NT2/D1 (cell line): Measurements from ENCODE around the gene TMEM238.

Experiments used
- DNase-seq: peaks from one replicate; pipeline ENCODE4 v3.0.0-alpha.2; 2011; ENCODE audit warnings: low read depth, low spot score
- H3K27me3 ChIP-seq: 2 replicates; pipeline ENCODE4 v1.6.0; 2011; ENCODE audit warnings: mild to moderate bottlenecking; ENCODE audit not compliant: insufficient read length, insufficient read depth
- H3K36me3 ChIP-seq: 2 replicates; pipeline ENCODE4 v1.6.1; 2011; ENCODE audit warnings: mild to moderate bottlenecking, low read length, mixed read lengths; ENCODE audit not compliant: insufficient read depth, insufficient read length
- H3K4me1 ChIP-seq: 2 replicates; pipeline ENCODE4 v1.5.1; 2011; ENCODE audit not compliant: insufficient read depth, insufficient read length
- H3K4me3 ChIP-seq: 2 replicates; pipeline ENCODE4 v1.5.1; 2011; ENCODE audit warnings: low read depth; ENCODE audit not compliant: insufficient read length
- H3K9ac ChIP-seq: 2 replicates; pipeline ENCODE4 v1.6.0; 2011; ENCODE audit warnings: low read depth; ENCODE audit not compliant: insufficient read length
- H3K9me3 ChIP-seq: 2 replicates; pipeline ENCODE4 v1.5.1; 2011; ENCODE audit warnings: mild to moderate bottlenecking, low read length; ENCODE audit not compliant: insufficient read depth
- SUZ12 ChIP-seq: IDR thresholded peaks from 2 replicates; pipeline ENCODE4 v1.6.1; 2011; ENCODE audit not compliant: insufficient read length, insufficient read depth; ENCODE audit errors: extremely low read depth
- YY1 ChIP-seq: IDR thresholded peaks from 2 replicates; pipeline ENCODE4 v1.6.1; 2011; ENCODE audit not compliant: insufficient read length, insufficient read depth
- ZNF274 ChIP-seq: IDR thresholded peaks from 2 replicates; pipeline ENCODE4 v1.6.1; 2011; ENCODE audit warnings: mild to moderate bottlenecking, low read depth, low read length

The TMEM238 gene

DNA sequence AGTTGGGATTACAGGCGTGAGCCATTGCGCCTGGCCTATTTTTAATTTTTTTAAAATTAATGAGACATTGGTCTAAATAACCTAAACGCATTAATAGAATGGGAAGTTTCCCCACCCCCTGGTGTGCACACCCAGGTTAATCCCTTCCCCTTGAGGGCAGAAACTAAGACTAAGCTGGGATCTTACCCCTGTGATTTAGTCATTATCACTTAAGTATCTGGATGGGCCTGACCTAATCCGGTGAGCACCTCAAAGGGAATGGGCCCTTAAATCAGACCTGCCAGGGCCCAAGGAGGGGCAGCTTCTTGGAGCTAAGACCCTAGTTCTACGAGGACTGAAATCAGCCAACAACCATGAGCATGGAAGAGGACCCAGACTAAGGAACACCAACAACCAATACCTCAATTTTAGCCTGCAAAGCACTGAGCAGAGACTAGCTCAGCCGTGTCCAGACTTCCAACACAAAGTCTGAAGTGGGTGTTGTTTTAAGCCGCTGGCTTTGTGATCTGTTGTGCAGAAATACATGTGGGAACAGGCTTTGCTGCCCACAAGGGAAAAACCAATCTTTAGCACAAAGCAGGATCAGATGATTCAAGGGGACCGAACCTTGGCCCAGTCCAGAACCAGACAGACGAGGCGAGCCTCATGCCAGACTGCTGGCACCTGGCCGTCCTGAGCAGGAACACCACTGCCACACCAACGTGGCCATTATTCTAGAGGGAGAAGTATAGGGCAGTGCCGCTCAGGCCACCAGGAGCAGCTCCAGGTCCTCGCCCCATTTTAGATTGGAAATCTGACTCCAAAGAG, 16.4 kb upstream of the TMEM238 start:
- H3K27me3 ChIP-seq, result no peaks in the 10 kb centered on the region
- H3K9me3 ChIP-seq, result no peaks in the 10 kb centered on the region
- TF ChIP-seq YY1, result no peak
- TF ChIP-seq ZNF274, result no peak
- TF ChIP-seq SUZ12, result no peak
- DNase-seq, result no peak
- peak overlapping the region; percentile 21 for H3K9ac ChIP-seq
- peaks cover 43% of the 10 kb centered on the region for H3K36me3 ChIP-seq
- H3K4me3 ChIP-seq, result no peak overlapping the region
- H3K4me1 ChIP-seq, result peaks cover 11% of the 10 kb centered on the region

DNA sequence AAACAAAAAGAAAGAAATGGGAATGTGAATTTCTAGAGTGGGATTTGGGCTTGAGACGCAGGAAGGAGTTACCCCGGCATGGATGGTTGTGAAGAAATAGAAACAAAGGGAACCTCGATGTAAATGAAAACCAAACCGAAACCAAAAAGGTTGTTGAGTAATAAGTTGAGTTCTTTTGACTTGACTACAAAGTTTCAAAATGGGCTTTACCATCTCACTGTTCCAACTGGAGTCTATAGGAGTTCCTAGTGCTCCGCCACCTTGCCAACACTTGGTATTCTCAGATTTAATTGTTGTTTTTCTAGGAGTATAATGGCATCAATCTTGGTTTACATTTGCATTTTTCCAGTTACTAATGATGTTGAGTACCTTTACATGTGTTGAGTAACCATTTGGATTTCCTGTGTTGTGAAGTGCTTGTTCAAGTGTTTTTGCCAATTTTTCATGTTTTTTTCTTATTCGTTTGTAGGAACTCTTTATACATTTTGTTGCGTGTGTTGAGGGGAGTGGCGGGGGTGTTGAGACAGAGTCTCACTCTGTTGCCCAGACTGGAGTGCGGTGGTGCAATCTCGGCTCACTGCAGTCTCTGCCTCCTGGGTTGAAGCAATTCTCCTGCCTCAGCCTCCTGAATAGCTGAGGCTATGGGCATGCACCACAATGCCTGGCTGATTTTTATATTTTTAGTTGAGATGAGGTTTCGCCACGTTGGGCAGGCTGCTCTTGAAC, 14.3 kb upstream of the TMEM238 start:
- Histone ChIP-seq H3K9ac (no peak overlapping the region), H3K4me3 (no peak overlapping the region), H3K9me3 (no peaks in the 10 kb centered on the region), H3K36me3 (peaks cover 28% of the 10 kb centered on the region), H3K27me3 (no peaks in the 10 kb centered on the region), H3K4me1 (peaks cover 11% of the 10 kb centered on the region)
- TF ChIP-seq ZNF274 (no peak), YY1 (no peak), SUZ12 (no peak)
- no peak for DNase-seq

GRCh38 chr19:55392820-55393761, 9.0 kb upstream of the TMEM238 start:
- no peaks in the 10 kb centered on the region for H3K27me3 ChIP-seq
- DNase-seq, result no peak
- H3K4me1 ChIP-seq, result peaks cover 31% of the 10 kb centered on the region
- H3K4me3 ChIP-seq, result no peak overlapping the region
- TF ChIP-seq YY1 (no peak), ZNF274 (no peak), SUZ12 (no peak)
- H3K36me3 ChIP-seq, result peaks cover 33% of the 10 kb centered on the region
- peak overlapping the region; percentile 67 for H3K9ac ChIP-seq
- H3K9me3 ChIP-seq, result no peaks in the 10 kb centered on the region

- TF ChIP-seq YY1 (no peak), ZNF274 (no peak), SUZ12 (no peak)
- Histone ChIP-seq H3K36me3 (peaks cover 45% of the 10 kb centered on the region), H3K27me3 (no peaks in the 10 kb centered on the region), H3K9me3 (no peaks in the 10 kb centered on the region), H3K4me3 (no peak overlapping the region), H3K4me1 (peaks cover 39% of the 10 kb centered on the region), H3K9ac (peak overlapping the region; percentile 21)
- DNase-seq, result no peak
Measured at GRCh38 chr19:55391702-55392615, 7.9 kb upstream of the TMEM238 start.

DNA sequence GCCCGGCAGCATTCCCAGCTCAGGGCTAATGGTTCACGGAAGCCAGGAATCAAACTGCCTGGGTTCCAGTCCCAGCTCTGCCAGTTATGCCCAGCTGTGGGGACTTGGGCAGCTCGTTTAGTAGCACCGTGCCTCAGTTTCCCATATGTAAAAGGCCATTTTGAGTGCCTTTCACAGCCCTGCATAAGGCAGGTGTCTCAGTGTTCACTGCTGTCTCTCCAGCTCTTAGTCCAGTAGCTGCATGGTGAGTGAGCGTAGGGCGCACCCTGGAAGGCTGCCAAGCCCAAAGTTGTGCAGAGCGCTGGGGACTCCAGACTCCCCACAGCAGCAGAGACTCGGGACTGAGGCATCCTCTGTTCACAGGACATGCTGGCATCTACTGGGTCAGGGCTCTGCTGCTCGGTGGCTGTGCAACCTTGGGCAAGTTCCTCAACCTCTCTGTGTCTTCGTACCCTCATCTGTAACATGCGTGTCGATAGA, 7.1 kb upstream of the TMEM238 start:
- Histone ChIP-seq H3K9ac (no peak overlapping the region), H3K4me3 (no peak overlapping the region), H3K27me3 (no peaks in the 10 kb centered on the region), H3K36me3 (peaks cover 52% of the 10 kb centered on the region), H3K9me3 (no peaks in the 10 kb centered on the region), H3K4me1 (peaks cover 39% of the 10 kb centered on the region)
- TF ChIP-seq YY1 (no peak), SUZ12 (no peak), ZNF274 (no peak)
- no peak for DNase-seq

- Histone ChIP-seq H3K36me3 (peaks cover 56% of the 10 kb centered on the region), H3K9ac (peak overlapping the region; percentile 42), H3K9me3 (no peaks in the 10 kb centered on the region), H3K4me1 (peaks cover 39% of the 10 kb centered on the region), H3K4me3 (no peak overlapping the region), H3K27me3 (no peaks in the 10 kb centered on the region)
- no peak for DNase-seq
- TF ChIP-seq SUZ12, result no peak
- TF ChIP-seq ZNF274, result no peak
- TF ChIP-seq YY1, result no peak
Measured at GRCh38 chr19:55390461-55390880, 6.4 kb upstream of the TMEM238 start.
